A549 (cell line): Measurements from ENCODE around the gene PDLIM5. TPM values are rescaled to one million over a fixed set of nuclear protein-coding genes. Genes with fewer than 3 reads are reported as not detected.

ENCODE experiments used
- ATAC-seq, 2 experiments: fragments of 200-7000 bp in 1 of 2; fragments of >200 bp in 1 of 2; cut with Nextera tagmentation in 1 of 2; cut with Tn5 transposase in 1 of 2; 3 replicates each; pipeline versions ENCODE4 v1.8.0 to v1.9.1; 2018 to 2020; ENCODE audit warnings: mild to moderate bottlenecking in 1 of 2, moderate library complexity in 1 of 2
- CTCF ChIA-PET: fragments of 300-600 bp; sonication (Branson Sonifier 250); formaldehyde crosslinking; extraction: SDS; loops from one replicate; lab custom pipeline; 2021; ENCODE audit warnings: antibody characterized with exemption, inconsistent platforms; lab: Yijun Ruan, JAX
- POLR2A ChIA-PET: fragments of 350-600 bp; formaldehyde crosslinking; extraction: SDS; loops from one replicate; lab custom pipeline; 2021; ENCODE audit warnings: antibody characterized with exemption, inconsistent platforms; lab: Yijun Ruan, JAX
- DNase-seq, 2 experiments: peaks; one replicate each; pipeline versions ENCODE4 v3.0.0 to v3.0.0-alpha.2; 2011 to 2016; ENCODE audit warnings: low read depth in 1 of 2, low spot score in 1 of 2
- FAIRE-seq: peaks from 2 replicates; lab custom pipeline; 2011; peaks lifted over from hg19 to GRCh38; lab: Jason Lieb, UNC
- H3K27ac ChIP-seq, 2 experiments: fragments of >200 bp; sonication (Bioruptor Twin); formaldehyde crosslinking; 3 replicates each; pipeline ENCODE4 v1.5.1; 2016 to 2017
- H3K4me1 ChIP-seq: fragments of >200 bp; sonication (Bioruptor Twin); formaldehyde crosslinking; 3 replicates; pipeline ENCODE4 v1.6.1; 2016
- H3K4me2 ChIP-seq: fragments of >200 bp; sonication (Bioruptor Twin); formaldehyde crosslinking; 3 replicates; pipeline ENCODE4 v1.6.1; 2016
- H3K4me3 ChIP-seq: fragments of >200 bp; sonication (Bioruptor Twin); formaldehyde crosslinking; 3 replicates; pipeline ENCODE4 v1.5.1; 2016
- H3K9me3 ChIP-seq: fragments of >200 bp; sonication (Bioruptor Twin); formaldehyde crosslinking; 3 replicates; pipeline ENCODE4 v1.6.1; 2016
- ATOH8 ChIP-seq: fragments of 250-450 bp; sonication (Bioruptor Pico); IDR thresholded peaks from 2 replicates; pipeline ENCODE4 v1.5.0; 2020; ENCODE audit warnings: low read depth, mild to moderate bottlenecking, moderate library complexity
- CTCF ChIP-seq: fragments of >200 bp; sonication (Bioruptor Twin); formaldehyde crosslinking; IDR thresholded peaks from 3 replicates; pipeline ENCODE4 v1.5.1; 2016
- EHMT2 ChIP-seq: fragments of 200-600 bp; sonication (generic); IDR thresholded peaks from 2 replicates; pipeline ENCODE4 v1.6.1; 2016; ENCODE audit warnings: antibody characterized with exemption, low read depth, mild to moderate bottlenecking, moderate library complexity
- EP300 ChIP-seq, 2 experiments: fragments of >200 bp; sonication (Bioruptor Twin); formaldehyde crosslinking; IDR thresholded peaks; 2 replicates in 1 of 2; 3 replicates in 1 of 2; pipeline ENCODE4 v1.6.1; 2016 to 2017
- FOSB ChIP-seq: fragments of 250-450 bp; sonication (Bioruptor Pico); IDR thresholded peaks from 2 replicates; pipeline ENCODE4 v1.5.0; 2020; ENCODE audit warnings: mild to moderate bottlenecking, moderate library complexity
- HEYL ChIP-seq: fragments of 250-450 bp; sonication (Bioruptor Pico); IDR thresholded peaks from 2 replicates; pipeline ENCODE4 v1.8.0; 2021; ENCODE audit warnings: mild to moderate bottlenecking, moderate library complexity
- HOXA7 ChIP-seq: fragments of 250-450 bp; sonication (Bioruptor Pico); IDR thresholded peaks from 2 replicates; pipeline ENCODE4 v1.5.0; 2020; ENCODE audit warnings: mild to moderate bottlenecking, moderate library complexity
- HOXB13 ChIP-seq: fragments of 250-450 bp; sonication (Bioruptor Pico); IDR thresholded peaks from 2 replicates; pipeline ENCODE4 v1.5.0; 2020; ENCODE audit warnings: low read depth, mild to moderate bottlenecking, moderate library complexity
- HOXB5 ChIP-seq: fragments of 250-450 bp; sonication (Bioruptor Pico); IDR thresholded peaks from 2 replicates; pipeline ENCODE4 v1.5.0; 2020; ENCODE audit warnings: mild to moderate bottlenecking, moderate library complexity
- MAX ChIP-seq: IDR thresholded peaks from 2 replicates; pipeline ENCODE4 v1.6.1; 2012
- NFE2L2 ChIP-seq: fragments of 150-350 bp; conservative IDR thresholded peaks from 2 replicates; pipeline ENCODE4 v1.6.1; 2014; ENCODE audit warnings: low read length
- NPAS2 ChIP-seq: fragments of 250-450 bp; sonication (Bioruptor Pico); IDR thresholded peaks from 2 replicates; pipeline ENCODE4 v1.8.0; 2022; ENCODE audit warnings: mild to moderate bottlenecking, moderate library complexity, borderline replicate concordance
- NR3C1 ChIP-seq: fragments of >200 bp; sonication (Bioruptor Twin); formaldehyde crosslinking; IDR thresholded peaks from 3 replicates; pipeline ENCODE4 v1.6.1; 2017
- POLR2AphosphoS2 ChIP-seq: conservative IDR thresholded peaks from 2 replicates; pipeline ENCODE4 v1.6.1; 2012; ENCODE audit warnings: low read length, improper control_type of control experiment, inconsistent platforms
- RCOR1 ChIP-seq: fragments of 150-350 bp; IDR thresholded peaks from 2 replicates; pipeline ENCODE4 v1.6.1; 2014; ENCODE audit warnings: antibody characterized with exemption, low read length, low read depth
- RFX5 ChIP-seq: fragments of 450-650 bp; IDR thresholded peaks from 2 replicates; pipeline ENCODE4 v1.7.1; 2014; ENCODE audit warnings: antibody characterized with exemption, mild to moderate bottlenecking, moderate library complexity
- RNF2 ChIP-seq: fragments of 200-600 bp; sonication (generic); IDR thresholded peaks from 2 replicates; pipeline ENCODE4 v1.6.1; 2016; ENCODE audit warnings: low read depth, mild to moderate bottlenecking, antibody characterized with exemption, moderate library complexity, borderline replicate concordance
- SMC3 ChIP-seq: fragments of >200 bp; sonication (Bioruptor Twin); formaldehyde crosslinking; IDR thresholded peaks from 3 replicates; pipeline ENCODE4 v1.6.1; 2018; ENCODE audit warnings: inconsistent platforms
- SREBF2 ChIP-seq: fragments of 450-650 bp; IDR thresholded peaks from 2 replicates; pipeline ENCODE4 v1.6.1; 2014; ENCODE audit warnings: mild to moderate bottlenecking, moderate library complexity
- TFCP2L1 ChIP-seq: fragments of 250-450 bp; sonication (Bioruptor Pico); IDR thresholded peaks from 2 replicates; pipeline ENCODE4 v1.5.0; 2021; ENCODE audit warnings: mild to moderate bottlenecking
- ZC3H11A ChIP-seq: fragments of 450-650 bp; IDR thresholded peaks from 2 replicates; pipeline ENCODE4 v1.6.1; 2014; ENCODE audit warnings: antibody characterized with exemption, mild to moderate bottlenecking
- ZNF302 ChIP-seq: fragments of 250-450 bp; sonication (Bioruptor Pico); IDR thresholded peaks from 2 replicates; pipeline ENCODE4 v1.9.0; 2021; ENCODE audit warnings: inconsistent platforms, mild to moderate bottlenecking, moderate library complexity
- WGBS: methylation state at CpG from one replicate; pipeline ENCODE4 v1.1.6; 2017; ENCODE audit errors: missing lambda C conversion rate; 5-methylcytosine and 5-hydroxymethylcytosine counted together
- polyA plus RNA-seq, 4 experiments: library from polyadenylated mRNA; depleted of rRNA in 3 of 4; stranded (reverse); fragments of >200 nt; fragmentation: RNase III in 1 of 4; extraction: RNeasy Plus Mini Kit Qiagen cat#74134 plus additional on column Dnase treatment in 1 of 4; gene quantifications; 2 replicates in 3 of 4; 3 replicates in 1 of 4; pipeline ENCODE4 v1.2.3, GENCODE V29; 2011 to 2017
- TF ChIP-seq, protein P1 (sequence below): fragments of 200-600 bp; sonication (generic); IDR thresholded peaks from 2 replicates; pipeline ENCODE4 v1.6.1; 2016; ENCODE audit warnings: antibody characterized with exemption, mild to moderate bottlenecking, moderate library complexity
- TF ChIP-seq, protein P2 (sequence below): fragments of 150-350 bp; IDR thresholded peaks from 2 replicates; pipeline ENCODE4 v1.6.1; 2014; ENCODE audit warnings: low read depth, mild to moderate bottlenecking, low read length

The PDLIM5 gene
- polyA plus RNA-seq, 2 of the 4 experiments (the other 2 are of a cell fraction), result 54.2 to 242 TPM

DNA sequence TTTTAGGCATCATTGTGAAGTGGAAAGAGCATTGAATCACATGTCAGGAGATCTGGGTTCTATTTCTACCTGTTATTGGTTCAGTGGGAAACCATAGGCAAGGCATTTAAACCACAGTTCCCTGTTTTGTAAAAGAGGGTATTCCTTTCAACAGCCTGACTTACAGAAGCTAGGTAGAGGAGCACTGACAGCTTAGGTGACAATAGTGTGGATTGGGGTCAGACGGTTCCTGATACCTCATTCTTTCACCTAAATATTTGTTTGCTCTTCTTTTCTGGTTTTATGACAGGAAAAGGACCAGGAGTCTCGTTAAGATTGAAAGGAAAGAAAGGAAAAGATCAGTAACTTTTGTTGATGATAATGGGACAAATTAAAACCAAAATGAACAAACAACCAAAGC lies 15.9 kb upstream of the PDLIM5 start:
- no peak for TF ChIP-seq ZC3H11A
- no peak for TF ChIP-seq HOXA7 (CRISPR knock-in tag)
- TF ChIP-seq FOSB (CRISPR knock-in tag), result no peak
- TF ChIP-seq, protein P1, sequence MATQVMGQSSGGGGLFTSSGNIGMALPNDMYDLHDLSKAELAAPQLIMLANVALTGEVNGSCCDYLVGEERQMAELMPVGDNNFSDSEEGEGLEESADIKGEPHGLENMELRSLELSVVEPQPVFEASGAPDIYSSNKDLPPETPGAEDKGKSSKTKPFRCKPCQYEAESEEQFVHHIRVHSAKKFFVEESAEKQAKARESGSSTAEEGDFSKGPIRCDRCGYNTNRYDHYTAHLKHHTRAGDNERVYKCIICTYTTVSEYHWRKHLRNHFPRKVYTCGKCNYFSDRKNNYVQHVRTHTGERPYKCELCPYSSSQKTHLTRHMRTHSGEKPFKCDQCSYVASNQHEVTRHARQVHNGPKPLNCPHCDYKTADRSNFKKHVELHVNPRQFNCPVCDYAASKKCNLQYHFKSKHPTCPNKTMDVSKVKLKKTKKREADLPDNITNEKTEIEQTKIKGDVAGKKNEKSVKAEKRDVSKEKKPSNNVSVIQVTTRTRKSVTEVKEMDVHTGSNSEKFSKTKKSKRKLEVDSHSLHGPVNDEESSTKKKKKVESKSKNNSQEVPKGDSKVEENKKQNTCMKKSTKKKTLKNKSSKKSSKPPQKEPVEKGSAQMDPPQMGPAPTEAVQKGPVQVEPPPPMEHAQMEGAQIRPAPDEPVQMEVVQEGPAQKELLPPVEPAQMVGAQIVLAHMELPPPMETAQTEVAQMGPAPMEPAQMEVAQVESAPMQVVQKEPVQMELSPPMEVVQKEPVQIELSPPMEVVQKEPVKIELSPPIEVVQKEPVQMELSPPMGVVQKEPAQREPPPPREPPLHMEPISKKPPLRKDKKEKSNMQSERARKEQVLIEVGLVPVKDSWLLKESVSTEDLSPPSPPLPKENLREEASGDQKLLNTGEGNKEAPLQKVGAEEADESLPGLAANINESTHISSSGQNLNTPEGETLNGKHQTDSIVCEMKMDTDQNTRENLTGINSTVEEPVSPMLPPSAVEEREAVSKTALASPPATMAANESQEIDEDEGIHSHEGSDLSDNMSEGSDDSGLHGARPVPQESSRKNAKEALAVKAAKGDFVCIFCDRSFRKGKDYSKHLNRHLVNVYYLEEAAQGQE, result no peak
- no peak for TF ChIP-seq RCOR1
- no peaks in the 10 kb centered on the region for H3K4me1 ChIP-seq
- ChIA-PET CTCF (interaction anchor here (1.0 kb wide), 1 partner anchor 16 kb away, joined by 3 read pairs; the partner anchor contains the start of gene PDLIM5), POLR2A (no interaction called here)
- H3K4me2 ChIP-seq, result no peak overlapping the region
- WGBS, result 62% methylated on average over 2 of the region's 2 CpGs
- no peak for DNase-seq
- FAIRE-seq, result no peak
- ATAC-seq, result no peak
- no peaks in the 10 kb centered on the region for H3K9me3 ChIP-seq
- H3K27ac ChIP-seq, result no peak overlapping the region
- H3K4me3 ChIP-seq, result no peak overlapping the region

- WGBS, result 85% methylated on average over 1 of the region's 1 CpG
- DNase-seq, result no peak
- no peak overlapping the region for H3K4me3 ChIP-seq
- TF ChIP-seq HOXB5 (no peak), CTCF (no peak), SREBF2 (no peak), MAX (no peak), RNF2 (no peak), NFE2L2 (no peak), TFCP2L1 (no peak), RFX5 (no peak), ATOH8 (no peak), HOXB13 (CRISPR knock-in tag) (no peak), EHMT2 (no peak), NR3C1 (no peak), HEYL (no peak), EP300 (IDR thresholded peaks at IDR 0.05) (no peak), POLR2AphosphoS2 (no peak), ZNF302 (CRISPR knock-in tag) (no peak), NPAS2 (CRISPR knock-in tag) (no peak), SMC3 (no peak)
- TF ChIP-seq, protein P2, sequence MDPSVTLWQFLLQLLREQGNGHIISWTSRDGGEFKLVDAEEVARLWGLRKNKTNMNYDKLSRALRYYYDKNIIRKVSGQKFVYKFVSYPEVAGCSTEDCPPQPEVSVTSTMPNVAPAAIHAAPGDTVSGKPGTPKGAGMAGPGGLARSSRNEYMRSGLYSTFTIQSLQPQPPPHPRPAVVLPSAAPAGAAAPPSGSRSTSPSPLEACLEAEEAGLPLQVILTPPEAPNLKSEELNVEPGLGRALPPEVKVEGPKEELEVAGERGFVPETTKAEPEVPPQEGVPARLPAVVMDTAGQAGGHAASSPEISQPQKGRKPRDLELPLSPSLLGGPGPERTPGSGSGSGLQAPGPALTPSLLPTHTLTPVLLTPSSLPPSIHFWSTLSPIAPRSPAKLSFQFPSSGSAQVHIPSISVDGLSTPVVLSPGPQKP, result no peak
- TF ChIP-seq, all 56 proteins: peak for 0
- H3K4me2 ChIP-seq, result no peak overlapping the region
- FAIRE-seq (no peak), ATAC-seq (no peak)
- no peaks in the 10 kb centered on the region for H3K9me3 ChIP-seq
- POLR2A ChIA-PET, result no interaction called here
- H3K27ac ChIP-seq, result no peak overlapping the region
- H3K4me1 ChIP-seq, result no peaks in the 10 kb centered on the region
- CTCF ChIA-PET, result interaction anchor here (1.0 kb wide), 1 partner anchor 15 kb away, joined by 3 read pairs; the partner anchor contains the start of gene PDLIM5
These were observed 15.2 kb upstream of the PDLIM5 start for GRCh38 chr4:94436512-94436911.
